K562 (cell line): ENCODE results near the gene EPB42.

Experiments
- BRD9 ChIP-seq: fragments of 450-650 bp; IDR thresholded peaks from 2 replicates; pipeline ENCODE4 v1.6.1; 2018; ENCODE audit warnings: low read depth; ENCODE audit not compliant: partially characterized antibody
- CHD1 ChIP-seq: fragments of 200-600 bp; sonication (generic); IDR thresholded peaks from one replicate; pipeline ENCODE4 v1.6.1; 2012; ENCODE audit warnings: mild to moderate bottlenecking, moderate library complexity, low read length, inconsistent platforms
- CTCF ChIP-seq, 3 experiments: IDR thresholded peaks in 2 of 3; conservative IDR thresholded peaks in 1 of 3; 2 replicates each; pipeline ENCODE4 v1.5.1; 2011 to 2012; ENCODE audit warnings: low read length in 3 of 3, mild to moderate bottlenecking in 3 of 3, control low read depth in 2 of 3, improper control_type of control experiment in 1 of 3, inconsistent platforms in 1 of 3, low read depth in 1 of 3, mixed read lengths in 1 of 3, moderate library complexity in 1 of 3; ENCODE audit not compliant: insufficient read depth in 2 of 3
- EZH2 ChIP-seq: IDR thresholded peaks from 2 replicates; pipeline ENCODE4 v1.6.1; 2012; ENCODE audit warnings: low read depth, mild to moderate bottlenecking, inconsistent platforms, low read length, borderline replicate concordance
- FOXK2 ChIP-seq, 2 experiments: fragments of 450-650 bp; IDR thresholded peaks in 1 of 2; conservative IDR thresholded peaks in 1 of 2; 2 replicates each; pipeline ENCODE4 v1.6.1; 2016; ENCODE audit warnings: low read depth in 2 of 2, mild to moderate bottlenecking in 1 of 2
- NFIC ChIP-seq: fragments of 450-650 bp; IDR thresholded peaks from 2 replicates; pipeline ENCODE4 v1.6.1; 2017; ENCODE audit warnings: mild to moderate bottlenecking, inconsistent platforms
- PBX2 ChIP-seq, 2 experiments: IDR thresholded peaks in 1 of 2; conservative IDR thresholded peaks in 1 of 2; 2 replicates each; pipeline ENCODE4 v1.6.1; 2016; ENCODE audit warnings: low read depth in 2 of 2, mild to moderate bottlenecking in 1 of 2, missing compliant biosample characterization in 1 of 2, missing genetic modification characterization in 1 of 2, moderate library complexity in 1 of 2
- RBM39 ChIP-seq: fragments of 200-400 bp; formaldehyde crosslinking; optimal IDR thresholded peaks from 2 replicates; pipeline ENCODE3; 2018; ENCODE audit warnings: low read depth, low read length
- ZBTB8A ChIP-seq: fragments of 450-650 bp; IDR thresholded peaks from 2 replicates; pipeline ENCODE4 v1.6.1; 2018; ENCODE audit warnings: mild to moderate bottlenecking, moderate library complexity; ENCODE audit not compliant: partially characterized antibody
- ZNF586 ChIP-seq: fragments of 450-650 bp; formaldehyde crosslinking; conservative IDR thresholded peaks from 2 replicates; pipeline ENCODE4 v1.4.0; 2020; ENCODE audit warnings: mild to moderate bottlenecking, moderate library complexity
- ZNF639 ChIP-seq, 2 experiments: fragments of 200-800 bp in 1 of 2; sonication (Bioruptor generic) in 1 of 2; sonication (generic) in 1 of 2; formaldehyde crosslinking in 1 of 2; IDR thresholded peaks in 1 of 2; conservative IDR thresholded peaks in 1 of 2; 2 replicates each; pipeline versions ENCODE4 v1.5.0 to v1.6.1; 2016 to 2020; ENCODE audit warnings: missing compliant biosample characterization in 1 of 2, missing genetic modification characterization in 1 of 2, missing genetic modification reagents in 1 of 2
- TF ChIP-seq, protein P1 (sequence below): sonication (generic); formaldehyde crosslinking; IDR thresholded peaks from 2 replicates; pipeline ENCODE4 v1.8.0; 2022; ENCODE audit warnings: mild to moderate bottlenecking, missing genetic modification reagents, borderline replicate concordance

- TF ChIP-seq EZH2: no peak
- TF ChIP-seq, protein P1, sequence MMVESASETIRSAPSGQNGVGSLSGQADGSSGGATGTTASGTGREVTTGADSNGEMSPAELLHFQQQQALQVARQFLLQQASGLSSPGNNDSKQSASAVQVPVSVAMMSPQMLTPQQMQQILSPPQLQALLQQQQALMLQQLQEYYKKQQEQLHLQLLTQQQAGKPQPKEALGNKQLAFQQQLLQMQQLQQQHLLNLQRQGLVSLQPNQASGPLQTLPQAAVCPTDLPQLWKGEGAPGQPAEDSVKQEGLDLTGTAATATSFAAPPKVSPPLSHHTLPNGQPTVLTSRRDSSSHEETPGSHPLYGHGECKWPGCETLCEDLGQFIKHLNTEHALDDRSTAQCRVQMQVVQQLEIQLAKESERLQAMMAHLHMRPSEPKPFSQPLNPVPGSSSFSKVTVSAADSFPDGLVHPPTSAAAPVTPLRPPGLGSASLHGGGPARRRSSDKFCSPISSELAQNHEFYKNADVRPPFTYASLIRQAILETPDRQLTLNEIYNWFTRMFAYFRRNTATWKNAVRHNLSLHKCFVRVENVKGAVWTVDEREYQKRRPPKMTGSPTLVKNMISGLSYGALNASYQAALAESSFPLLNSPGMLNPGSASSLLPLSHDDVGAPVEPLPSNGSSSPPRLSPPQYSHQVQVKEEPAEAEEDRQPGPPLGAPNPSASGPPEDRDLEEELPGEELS (CRISPR knock-in tag): no peak
- no peak for TF ChIP-seq CTCF (IDR thresholded peaks at IDR 0.05 in 2 of 3, conservative IDR thresholded peaks at IDR 0.05 in 1 of 3; ENCODE audit: insufficient read depth in 2 of 3, low read depth in 1 of 3, low read length in 3 of 3)
- TF ChIP-seq NFIC: no peak
- TF ChIP-seq ZNF586: no peak
- TF ChIP-seq FOXK2 (conservative IDR thresholded peaks at IDR 0.05 in 1 of 2, IDR thresholded peaks at IDR 0.05 in 1 of 2; ENCODE audit: low read depth in 2 of 2): no peak
- TF ChIP-seq PBX2 (CRISPR knock-in tag; IDR thresholded peaks at IDR 0.05; ENCODE audit: low read depth): no peak
- no peak for TF ChIP-seq PBX2 (tag; conservative IDR thresholded peaks at IDR 0.05; ENCODE audit: low read depth)
- TF ChIP-seq CHD1: no peak
- TF ChIP-seq BRD9: no peak
- TF ChIP-seq ZNF639 (CRISPR knock-in tag; conservative IDR thresholded peaks at IDR 0.05 in 1 of 2, IDR thresholded peaks at IDR 0.05 in 1 of 2): no peak
- TF ChIP-seq RBM39: no peak
- TF ChIP-seq ZBTB8A: no peak
Observed at GRCh38 chr15:43193710-43194109, 27.1 kb downstream of the EPB42 start.
